ENCODE measurements around the gene ARHGAP5. TPM values are rescaled to one million over a fixed set of nuclear protein-coding genes. Genes with fewer than 3 reads are reported as not detected.

Gene ARHGAP5
- total RNA-seq, 4 donors from 2014 or later, result 77.7 to 139 (median 100) TPM

GRCh38 chr14:32070282-32070681 is 6.8 kb upstream of the ARHGAP5 start:
- H3K4me1 ChIP-seq, result peaks cover 0 to 23% (median 5%) of the 10 kb centered on the region in 3 donors
- WGBS, 2 donors, result 89 to 94% methylated on average over 3 of the region's 3 CpGs
- H3K9me3 ChIP-seq, result no peaks in the 10 kb centered on the region
- H3K36me3 ChIP-seq, result no peaks in the 10 kb centered on the region
- no peak overlapping the region for H3K27ac ChIP-seq
- TF ChIP-seq, protein P1, sequence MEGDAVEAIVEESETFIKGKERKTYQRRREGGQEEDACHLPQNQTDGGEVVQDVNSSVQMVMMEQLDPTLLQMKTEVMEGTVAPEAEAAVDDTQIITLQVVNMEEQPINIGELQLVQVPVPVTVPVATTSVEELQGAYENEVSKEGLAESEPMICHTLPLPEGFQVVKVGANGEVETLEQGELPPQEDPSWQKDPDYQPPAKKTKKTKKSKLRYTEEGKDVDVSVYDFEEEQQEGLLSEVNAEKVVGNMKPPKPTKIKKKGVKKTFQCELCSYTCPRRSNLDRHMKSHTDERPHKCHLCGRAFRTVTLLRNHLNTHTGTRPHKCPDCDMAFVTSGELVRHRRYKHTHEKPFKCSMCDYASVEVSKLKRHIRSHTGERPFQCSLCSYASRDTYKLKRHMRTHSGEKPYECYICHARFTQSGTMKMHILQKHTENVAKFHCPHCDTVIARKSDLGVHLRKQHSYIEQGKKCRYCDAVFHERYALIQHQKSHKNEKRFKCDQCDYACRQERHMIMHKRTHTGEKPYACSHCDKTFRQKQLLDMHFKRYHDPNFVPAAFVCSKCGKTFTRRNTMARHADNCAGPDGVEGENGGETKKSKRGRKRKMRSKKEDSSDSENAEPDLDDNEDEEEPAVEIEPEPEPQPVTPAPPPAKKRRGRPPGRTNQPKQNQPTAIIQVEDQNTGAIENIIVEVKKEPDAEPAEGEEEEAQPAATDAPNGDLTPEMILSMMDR (IDR thresholded peaks at IDR 0.05), result peak in 1 of 6 experiments; percentile 8
- TF ChIP-seq POLR2A (IDR thresholded peaks at IDR 0.05), result no peak
- intact Hi-C loops (cut with DNase I), result loop anchor here (5.0 kb wide), 1 partner anchor 182 kb away; no protein-coding TSS in a partner anchor
- no peak for DNase-seq
- no peaks in the 10 kb centered on the region for H3K27me3 ChIP-seq
- H3K4me3 ChIP-seq, result no peak overlapping the region

- 67 to 84% methylated on average over 1 of the region's 1 CpG for WGBS, 2 donors
- no peak for DNase-seq
- Histone ChIP-seq H3K4me1 (peaks cover 0 to 30% (median 5%) of the 10 kb centered on the region in 3 donors), H3K27me3 (no peaks in the 10 kb centered on the region), H3K36me3 (no peaks in the 10 kb centered on the region), H3K9me3 (no peaks in the 10 kb centered on the region), H3K4me3 (no peak overlapping the region), H3K27ac (no peak overlapping the region)
- intact Hi-C loops (cut with DNase I), result loop anchor here (5.0 kb wide), 1 partner anchor 180 kb away; no protein-coding TSS in a partner anchor
- TF ChIP-seq, protein P1 (IDR thresholded peaks at IDR 0.05), result no peak
- no peak for TF ChIP-seq POLR2A (IDR thresholded peaks at IDR 0.05)
Observed at GRCh38 chr14:32072676-32073075, 4.4 kb upstream of the ARHGAP5 start.

GRCh38 chr14:32073537-32074189 is 3.4 kb upstream of the ARHGAP5 start:
- TF ChIP-seq, protein P1 (IDR thresholded peaks at IDR 0.05), result peak; percentile 69 to 82 (median 77)
- no peak for TF ChIP-seq POLR2A (IDR thresholded peaks at IDR 0.05)
- peaks cover 0 to 36% (median 5%) of the 10 kb centered on the region in 3 donors for H3K4me1 ChIP-seq
- H3K27me3 ChIP-seq, result no peaks in the 10 kb centered on the region
- DNase-seq, result no peak
- H3K4me3 ChIP-seq, result no peak overlapping the region
- H3K36me3 ChIP-seq, result no peaks in the 10 kb centered on the region
- intact Hi-C loops (cut with DNase I), result loop anchor here (5.0 kb wide), 1 partner anchor 179 kb away; no protein-coding TSS in a partner anchor
- H3K9me3 ChIP-seq, result no peaks in the 10 kb centered on the region
- peak overlapping the region in 2 of 4 donors; percentile 99 to 100 for H3K27ac ChIP-seq
- WGBS, 2 donors, result 80 to 88% methylated on average over 6 of the region's 6 CpGs

DNA sequence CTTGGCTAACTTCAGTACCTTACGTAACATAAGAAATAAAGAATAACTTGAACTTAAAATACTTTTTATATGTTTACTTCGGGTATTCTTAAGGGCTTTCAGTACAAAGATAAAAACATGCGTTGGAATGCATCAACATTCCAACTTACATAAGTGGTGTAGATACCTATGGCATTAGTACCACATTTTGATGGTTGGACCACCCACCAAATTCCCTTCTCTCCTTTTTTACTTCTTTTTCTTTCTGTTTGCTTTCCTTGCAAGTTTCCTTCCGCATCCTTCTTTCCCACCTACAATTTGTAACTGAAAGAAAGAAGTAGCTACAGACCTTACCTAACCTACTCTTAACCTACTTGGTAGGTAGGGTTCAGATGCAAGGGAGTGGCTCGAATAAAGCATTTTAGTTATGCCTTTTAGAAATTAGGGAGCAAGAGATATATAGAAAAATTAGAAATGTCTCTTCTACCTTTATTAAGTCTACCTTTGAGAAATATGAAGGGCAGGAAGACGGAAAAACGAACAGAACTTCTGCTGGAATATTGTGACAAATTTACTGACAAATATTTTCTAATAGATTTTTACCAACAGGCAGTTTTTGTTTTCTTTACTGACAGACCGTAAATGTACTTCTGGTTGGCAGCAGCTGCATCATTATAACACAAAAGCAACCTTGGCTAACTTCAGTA is 2.1 kb upstream of the ARHGAP5 start:
- H3K4me1 ChIP-seq, result peaks cover 0 to 50% (median 10%) of the 10 kb centered on the region in 3 donors
- no peaks in the 10 kb centered on the region for H3K27me3 ChIP-seq
- no peaks in the 10 kb centered on the region for H3K9me3 ChIP-seq
- intact Hi-C loops (cut with DNase I), result loop anchor here (5.0 kb wide), 2 partner anchors 127 to 177 kb away; partner anchors contain the start of genes RNU6-7 and RNU6-8
- peak overlapping the region; percentile 70 to 99 (median 96) for H3K4me3 ChIP-seq
- H3K36me3 ChIP-seq, result no peaks in the 10 kb centered on the region
- H3K27ac ChIP-seq, result peak overlapping the region; percentile 99 to 100 (median 99)
- no peak for DNase-seq
- WGBS, 2 donors, result 37 to 48% methylated on average over 8 of the region's 8 CpGs
- TF ChIP-seq, protein P1 (IDR thresholded peaks at IDR 0.05), result no peak
- no peak for TF ChIP-seq POLR2A (IDR thresholded peaks at IDR 0.05)
